ENCODE measurements around the gene DAPP1. TPM values are rescaled to one million over a fixed set of nuclear protein-coding genes. Genes with fewer than 3 reads are reported as not detected.

DAPP1 gene
- total and polyA plus RNA-seq, 2 of the 8 experiments (the other 6 are each of a cell fraction or from before 2014, with no cell fraction given): not detected

DNA sequence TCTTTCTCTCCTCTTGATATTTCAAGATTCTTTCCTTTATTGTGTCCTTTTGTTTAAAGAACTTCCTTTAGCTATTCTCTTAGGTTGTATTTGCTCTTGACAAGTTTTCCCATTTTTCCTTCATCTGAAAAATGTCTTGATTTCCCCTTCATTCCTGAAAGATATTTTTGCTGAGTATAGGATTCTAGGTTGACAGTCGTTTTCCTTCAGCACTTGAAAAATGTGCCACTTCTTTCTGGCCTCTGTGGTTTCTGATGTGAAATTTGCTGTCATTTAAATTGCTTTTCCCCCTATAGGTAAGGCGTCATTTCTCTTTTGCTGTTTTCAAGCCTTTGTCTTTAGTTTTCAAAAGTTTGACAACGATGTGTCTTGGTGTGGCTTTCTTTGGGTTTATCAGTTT, 100.9 kb downstream of the DAPP1 start:
- no peaks in the 10 kb centered on the region for H4K20me1 ChIP-seq (replicated peaks in 1 of 2; ENCODE audit: control insufficient read depth in 1 of 2, insufficient read depth in 2 of 2, low read length in 2 of 2)

More for the DNA sequence above, 100.9 kb downstream of the DAPP1 start:
- H2BK20ac ChIP-seq (ENCODE audit: low read length): no peak overlapping the region
- no peak overlapping the region for H3K27ac ChIP-seq (ENCODE audit: low read depth, low read length)
- no peak overlapping the region for H2BK12ac ChIP-seq (ENCODE audit: low read depth, low read length)
- H3K79me2 ChIP-seq (ENCODE audit: control insufficient read depth in 1 of 2, insufficient read depth in 2 of 2, low read length in 2 of 2): no peaks in the 10 kb centered on the region
- H3K23ac ChIP-seq (ENCODE audit: insufficient read length): no peak overlapping the region
- ChIA-PET CTCF (ENCODE audit: partially characterized antibody) (interaction anchor here (1.2 kb wide), 1 partner anchor 106 kb away, joined by 3 read pairs; no protein-coding TSS in a partner anchor), POLR2A (ENCODE audit: partially characterized antibody) (interaction anchor here (2.2 kb wide), 1 partner anchor 31 kb away, joined by 9 read pairs; no protein-coding TSS in a partner anchor)
- H4K91ac ChIP-seq (replicated peaks; ENCODE audit: insufficient read length, low read length): no peak overlapping the region
- H4K8ac ChIP-seq (ENCODE audit: extremely low read depth, insufficient read depth, low read length): no peak overlapping the region
- H2AK5ac ChIP-seq (ENCODE audit: low read depth, low read length): no peak overlapping the region
- no peak overlapping the region for H2BK120ac ChIP-seq (replicated peaks; ENCODE audit: low read depth, low read length)
- no peaks in the 10 kb centered on the region for H3K23me2 ChIP-seq (ENCODE audit: low read depth, low read length)
- no peaks in the 10 kb centered on the region for H3K4me1 ChIP-seq (replicated peaks in 1 of 4; ENCODE audit: control insufficient read depth in 3 of 4, insufficient read depth in 4 of 4, low read length in 3 of 4)
- no peak overlapping the region for H3K14ac ChIP-seq (ENCODE audit: insufficient read length)
- peaks cover 0 to 1% (median 0%) of the 10 kb centered on the region in 4 experiments; a peak in 1 of 7 replicates for H3K27me3 ChIP-seq (replicated peaks in 1 of 4; ENCODE audit: control insufficient read depth in 3 of 4, extremely low read depth in 1 of 4, insufficient read depth in 3 of 4, low read length in 3 of 4)
- H2BK15ac ChIP-seq (ENCODE audit: low read length): no peak overlapping the region
- no peak overlapping the region for H3K18ac ChIP-seq (ENCODE audit: extremely low read depth, low read length)
- H4K5ac ChIP-seq (ENCODE audit: insufficient read length, low read depth, low read length): no peak overlapping the region
- FAIRE-seq (no peak), DNase-seq (ENCODE audit: low read depth in 1 of 2, low spot score in 2 of 2) (no peak)
- no peak overlapping the region for H2AFZ ChIP-seq (ENCODE audit: low read length)
- peaks cover 0 to 5% (median 2%) of the 10 kb centered on the region in 4 experiments; a peak in 2 of 8 replicates for H3K36me3 ChIP-seq (ENCODE audit: control insufficient read depth in 2 of 4, insufficient read depth in 4 of 4, low read length in 3 of 4)
- H2BK5ac ChIP-seq (ENCODE audit: low read depth, low read length): no peak overlapping the region
- H3K79me1 ChIP-seq (ENCODE audit: low read depth, low read length): peaks cover 2% of the 10 kb centered on the region; the same call in 1 of the 2 replicates
- H3K9ac ChIP-seq (replicated peaks in 1 of 4; ENCODE audit: extremely low read depth in 1 of 4, low read depth in 3 of 4, low read length in 3 of 4): no peak overlapping the region
- no peak overlapping the region for H3K4me2 ChIP-seq (ENCODE audit: insufficient read depth in 1 of 2, low read depth in 2 of 2, low read length in 2 of 2)
- 95% methylated on average over 3 of the region's 3 CpGs; no CpG with 5 or more reads in 1 of the 2 experiments for WGBS, 2 experiments (ENCODE audit: extremely low coverage in 1 of 2, insufficient coverage in 1 of 2, insufficient read length in 1 of 2, insufficient replicate concordance in 2 of 2, low coverage in 1 of 2, low lambda C conversion rate in 2 of 2, missing lambda C conversion rate in 1 of 2)
- no peak for TF ChIP-seq YY1 (IDR thresholded peaks at IDR 0.05; ENCODE audit: low read depth, low read length)
- TF ChIP-seq SAP30 (IDR thresholded peaks at IDR 0.05; ENCODE audit: insufficient read depth, insufficient replicate concordance, low read length): no peak
- no peak for TF ChIP-seq SRF (IDR thresholded peaks at IDR 0.05; ENCODE audit: low read depth, low read length)
- no peak for TF ChIP-seq RBBP5 (IDR thresholded peaks at IDR 0.05; ENCODE audit: borderline replicate concordance, low read depth, low read length)
- TF ChIP-seq SIRT6 (IDR thresholded peaks at IDR 0.05; ENCODE audit: low read length): no peak
- H3K9me3 ChIP-seq (ENCODE audit: insufficient read depth in 2 of 2, low read depth in 1 of 2, low read length in 1 of 2): no peaks in the 10 kb centered on the region
- H3K4ac ChIP-seq (replicated peaks; ENCODE audit: insufficient read length, low read depth, low read length): no peak overlapping the region
- no peak overlapping the region for H3K56ac ChIP-seq (replicated peaks; ENCODE audit: insufficient read length, low read depth, low read length)
- no peak overlapping the region for H3K4me3 ChIP-seq (ENCODE audit: extremely low read depth in 1 of 4, insufficient read depth in 2 of 4, low read depth in 3 of 4, low read length in 4 of 4)

All from H1 (cell line).